ENCODE measurements around the gene TGDS.

The TGDS gene

GRCh38 chr13:94548821-94549231, 47.1 kb downstream of the TGDS start:
- TF ChIP-seq, protein P1, sequence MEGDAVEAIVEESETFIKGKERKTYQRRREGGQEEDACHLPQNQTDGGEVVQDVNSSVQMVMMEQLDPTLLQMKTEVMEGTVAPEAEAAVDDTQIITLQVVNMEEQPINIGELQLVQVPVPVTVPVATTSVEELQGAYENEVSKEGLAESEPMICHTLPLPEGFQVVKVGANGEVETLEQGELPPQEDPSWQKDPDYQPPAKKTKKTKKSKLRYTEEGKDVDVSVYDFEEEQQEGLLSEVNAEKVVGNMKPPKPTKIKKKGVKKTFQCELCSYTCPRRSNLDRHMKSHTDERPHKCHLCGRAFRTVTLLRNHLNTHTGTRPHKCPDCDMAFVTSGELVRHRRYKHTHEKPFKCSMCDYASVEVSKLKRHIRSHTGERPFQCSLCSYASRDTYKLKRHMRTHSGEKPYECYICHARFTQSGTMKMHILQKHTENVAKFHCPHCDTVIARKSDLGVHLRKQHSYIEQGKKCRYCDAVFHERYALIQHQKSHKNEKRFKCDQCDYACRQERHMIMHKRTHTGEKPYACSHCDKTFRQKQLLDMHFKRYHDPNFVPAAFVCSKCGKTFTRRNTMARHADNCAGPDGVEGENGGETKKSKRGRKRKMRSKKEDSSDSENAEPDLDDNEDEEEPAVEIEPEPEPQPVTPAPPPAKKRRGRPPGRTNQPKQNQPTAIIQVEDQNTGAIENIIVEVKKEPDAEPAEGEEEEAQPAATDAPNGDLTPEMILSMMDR (IDR thresholded peaks at IDR 0.05; ENCODE audit: extremely low read depth, insufficient read depth, missing control alignments) = peak; percentile 47
- peak; percentile 71 for DNase-seq (ENCODE audit: low spot score)
- in situ Hi-C loops (cut with MboI; ENCODE audit: low pct_unique_long_range_greater_than_20kb, low sequenced_read_pairs, unreplicated experiment) = no loop called here

DNA sequence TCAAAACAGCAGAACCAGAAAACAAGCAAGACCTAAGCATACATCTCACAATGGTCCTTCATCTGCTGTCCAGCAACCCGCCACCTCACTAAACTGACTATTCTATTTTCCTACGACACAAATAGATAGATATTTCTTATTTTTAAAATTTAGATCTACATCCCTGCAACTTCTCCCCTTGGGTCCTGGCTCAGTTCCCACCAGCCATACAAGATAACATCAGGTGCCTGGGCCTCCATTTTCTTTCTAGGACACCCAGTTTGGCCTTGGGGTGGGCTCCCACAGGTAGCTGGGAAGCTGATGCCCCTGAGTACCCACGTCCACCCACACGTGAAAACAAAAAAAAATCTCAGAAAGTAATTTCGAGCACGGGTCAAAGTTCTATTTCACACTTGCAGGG, 47.6 kb downstream of the TGDS start:
- in situ Hi-C loops (cut with MboI; ENCODE audit: low pct_unique_long_range_greater_than_20kb, low sequenced_read_pairs, unreplicated experiment) = no loop called here

DNA sequence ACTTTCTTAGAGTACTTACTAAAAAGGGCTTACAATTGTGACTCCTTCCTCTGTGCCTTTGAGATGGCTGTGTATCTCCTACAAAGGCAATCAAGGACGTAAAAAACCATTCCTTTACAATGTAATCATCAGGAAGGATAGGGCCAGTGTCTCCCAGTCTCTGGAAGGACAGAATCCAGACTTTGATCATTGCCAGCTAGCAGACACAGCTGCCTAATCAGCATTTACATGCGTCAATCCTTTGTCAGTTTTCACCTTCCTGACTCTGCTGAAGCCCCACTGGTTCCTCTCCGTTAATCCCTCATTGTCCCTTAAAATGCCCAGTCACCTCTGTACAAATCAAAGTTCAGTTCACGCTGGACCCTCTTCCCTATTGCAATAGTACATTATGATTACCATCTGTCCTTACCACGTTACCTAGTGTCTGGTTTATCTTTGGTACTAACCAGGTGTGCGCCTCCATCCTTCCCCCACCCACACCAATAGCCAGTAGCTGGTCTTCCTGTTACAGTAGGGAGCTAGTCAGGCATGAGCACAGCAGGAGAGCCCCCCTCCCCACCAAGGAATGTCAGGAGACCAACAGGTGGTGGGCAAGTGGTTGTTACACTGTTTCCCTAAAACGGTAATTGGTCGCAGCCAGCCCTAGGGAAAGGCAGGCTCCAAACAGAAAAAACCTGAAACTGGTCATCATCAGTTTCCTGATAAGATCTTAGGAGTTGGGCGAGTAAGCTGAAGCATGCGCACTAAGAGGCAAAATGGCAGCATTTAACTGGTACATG, 49.7 kb downstream of the TGDS start:
- no peak for DNase-seq (ENCODE audit: low spot score)
- in situ Hi-C loops (cut with MboI; ENCODE audit: low pct_unique_long_range_greater_than_20kb, low sequenced_read_pairs, unreplicated experiment) = no loop called here
- TF ChIP-seq, protein P1 (IDR thresholded peaks at IDR 0.05; ENCODE audit: extremely low read depth, insufficient read depth, missing control alignments) = no peak

More for the DNA sequence above, 47.6 kb downstream of the TGDS start:
- DNase-seq (ENCODE audit: low spot score) = peak; percentile 36
- TF ChIP-seq, protein P1 (IDR thresholded peaks at IDR 0.05; ENCODE audit: extremely low read depth, insufficient read depth, missing control alignments) = no peak

GRCh38 chr13:94544922-94545321, 51.0 kb downstream of the TGDS start:
- in situ Hi-C loops (cut with MboI; ENCODE audit: low pct_unique_long_range_greater_than_20kb, low sequenced_read_pairs, unreplicated experiment) = no loop called here
- TF ChIP-seq, protein P1 (IDR thresholded peaks at IDR 0.05; ENCODE audit: extremely low read depth, insufficient read depth, missing control alignments) = no peak
- no peak for DNase-seq (ENCODE audit: low spot score)

GRCh38 chr13:94542917-94543316, 53.0 kb downstream of the TGDS start:
- in situ Hi-C loops (cut with MboI; ENCODE audit: low pct_unique_long_range_greater_than_20kb, low sequenced_read_pairs, unreplicated experiment) = no loop called here
- DNase-seq (ENCODE audit: low spot score) = no peak
- TF ChIP-seq, protein P1 (IDR thresholded peaks at IDR 0.05; ENCODE audit: extremely low read depth, insufficient read depth, missing control alignments) = no peak

- in situ Hi-C loops (cut with MboI; ENCODE audit: low pct_unique_long_range_greater_than_20kb, low sequenced_read_pairs, unreplicated experiment) = no loop called here
- DNase-seq (ENCODE audit: low spot score) = no peak
- TF ChIP-seq, protein P1 (IDR thresholded peaks at IDR 0.05; ENCODE audit: extremely low read depth, insufficient read depth, missing control alignments) = no peak
Observed at GRCh38 chr13:94537740-94538630, 58.0 kb downstream of the TGDS start.
